Thymus (tissue), 11 donors: ENCODE measurements around the gene AUTS2. TPM values are rescaled to one million over a fixed set of nuclear protein-coding genes. Genes with fewer than 3 reads are reported as not detected.

Source experiments
- DNase-seq, 9 donors: peaks; one replicate each; pipeline ENCODE4 v3.0.0-alpha.2; 2013; ENCODE audit warnings: low spot score in 9 of 9, low read depth in 6 of 9, missing footprints in 1 of 9
- H3K27ac ChIP-seq, 2 donors: one replicate each; pipeline ENCODE4 v1.5.1; 2013; ENCODE audit warnings: control low read depth in 1 of 2, low read depth in 1 of 2, low read length in 1 of 2, mild to moderate bottlenecking in 1 of 2, moderate library complexity in 1 of 2
- H3K27me3 ChIP-seq, 2 donors: one replicate each; pipeline ENCODE4 v1.5.1; 2013; ENCODE audit warnings: low read length in 1 of 2; ENCODE audit not compliant: control insufficient read depth in 2 of 2, insufficient read depth in 1 of 2
- H3K36me3 ChIP-seq, 2 donors: one replicate each; pipeline ENCODE4 v1.5.1; 2013; ENCODE audit warnings: low read length in 1 of 2, mild to moderate bottlenecking in 1 of 2, moderate library complexity in 1 of 2; ENCODE audit not compliant: control insufficient read depth in 2 of 2, insufficient read depth in 2 of 2
- H3K4me1 ChIP-seq, 2 donors: one replicate each; pipeline ENCODE4 v1.5.1; 2013; ENCODE audit warnings: low read length in 2 of 2; ENCODE audit not compliant: control insufficient read depth in 2 of 2, insufficient read depth in 2 of 2
- H3K4me3 ChIP-seq, 2 donors: one replicate each; pipeline ENCODE4 v1.5.1; 2013; ENCODE audit warnings: low read length in 2 of 2, control low read depth in 1 of 2, mild to moderate bottlenecking in 1 of 2
- H3K9me3 ChIP-seq, 2 donors: one replicate each; pipeline ENCODE4 v1.5.1; 2013; ENCODE audit warnings: low read length in 1 of 2, mild to moderate bottlenecking in 1 of 2; ENCODE audit not compliant: control insufficient read depth in 2 of 2, insufficient read depth in 1 of 2
- WGBS: extraction: QIAGEN DNeasy Blood & Tissue Kit; methylation state at CpG from one replicate; pipeline ENCODE4 v1.1.7; 2013; 5-methylcytosine and 5-hydroxymethylcytosine counted together
- polyA plus RNA-seq: library from polyadenylated mRNA; stranded (reverse); fragments of 200-250 nt; gene quantifications from one replicate; pipeline ENCODE4 v1.2.3, GENCODE V29; 2013
- total RNA-seq: library from RNA; stranded (reverse); fragments of 120-200 nt; gene quantifications from one replicate; pipeline ENCODE4 v1.2.4, GENCODE V29; 2013
- donor health status: healthy.

The AUTS2 gene
- total and polyA plus RNA-seq, 2 donors = 9.2 to 17.1 TPM

DNA sequence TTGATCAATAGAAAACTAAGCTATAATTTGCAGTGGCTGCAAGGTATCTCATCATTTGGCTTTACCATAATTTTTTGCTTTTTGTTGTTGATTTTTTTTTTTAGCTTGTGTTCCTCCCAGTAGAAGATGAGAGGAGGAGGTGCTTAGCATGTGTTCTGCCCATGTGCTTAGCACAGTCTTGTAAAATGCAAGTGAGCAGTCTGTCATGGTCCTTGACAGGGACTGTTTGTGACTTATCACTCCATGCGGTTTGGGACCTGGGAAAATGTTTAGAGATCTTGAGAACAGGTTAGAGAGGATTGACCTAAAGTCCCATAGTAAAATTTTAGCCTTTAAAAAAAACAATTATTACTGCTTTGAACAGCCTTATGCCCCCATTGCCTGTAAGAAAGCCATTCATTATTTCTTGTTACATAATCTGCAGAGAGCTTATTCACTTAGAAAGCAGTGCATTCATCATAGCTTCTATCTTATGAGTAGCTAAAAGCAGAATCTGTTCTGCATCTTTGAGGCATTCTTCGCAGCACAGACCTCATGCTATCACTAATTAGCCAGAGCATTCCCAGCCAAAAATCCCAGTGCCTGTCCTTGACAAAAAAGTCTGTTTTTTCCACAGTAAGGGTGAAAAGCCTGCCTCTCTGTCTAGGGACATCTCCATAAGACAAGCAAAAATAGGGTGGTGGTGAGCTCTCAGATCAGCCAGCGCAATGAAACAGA lies 784.9 kb downstream of the AUTS2 start:
- no peaks in the 10 kb centered on the region for H3K9me3 ChIP-seq
- H3K36me3 ChIP-seq = no peaks in the 10 kb centered on the region
- no peaks in the 10 kb centered on the region for H3K4me1 ChIP-seq
- no peak overlapping the region for H3K4me3 ChIP-seq
- no peak for DNase-seq
- WGBS = 96% methylated on average over 3 of the region's 3 CpGs
- H3K27ac ChIP-seq = no peak overlapping the region
- no peaks in the 10 kb centered on the region for H3K27me3 ChIP-seq

DNA sequence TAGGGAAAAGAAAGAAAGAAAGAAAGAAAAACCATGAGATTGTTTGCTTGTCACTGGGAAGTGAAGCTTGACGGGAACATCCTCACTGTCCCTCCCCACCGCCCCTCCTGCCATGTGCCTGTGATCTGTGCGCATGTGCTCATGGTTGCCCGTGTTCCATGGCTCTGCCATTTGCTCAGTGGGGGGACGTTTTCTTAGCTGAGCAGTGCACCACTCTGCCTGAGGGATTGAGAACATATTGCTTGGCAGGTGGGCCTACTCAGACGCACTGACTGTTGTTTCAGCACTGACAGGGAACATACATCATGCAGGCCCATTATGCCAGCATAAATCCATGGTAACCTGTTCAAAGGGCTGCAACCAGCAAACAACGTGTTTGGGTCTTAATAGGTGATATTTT lies 785.7 kb downstream of the AUTS2 start:
- no peak for DNase-seq
- no peaks in the 10 kb centered on the region for H3K27me3 ChIP-seq
- no peaks in the 10 kb centered on the region for H3K9me3 ChIP-seq
- no peaks in the 10 kb centered on the region for H3K36me3 ChIP-seq
- 98% methylated on average over 7 of the region's 7 CpGs for WGBS
- no peaks in the 10 kb centered on the region for H3K4me1 ChIP-seq
- no peak overlapping the region for H3K4me3 ChIP-seq
- H3K27ac ChIP-seq = no peak overlapping the region

DNA sequence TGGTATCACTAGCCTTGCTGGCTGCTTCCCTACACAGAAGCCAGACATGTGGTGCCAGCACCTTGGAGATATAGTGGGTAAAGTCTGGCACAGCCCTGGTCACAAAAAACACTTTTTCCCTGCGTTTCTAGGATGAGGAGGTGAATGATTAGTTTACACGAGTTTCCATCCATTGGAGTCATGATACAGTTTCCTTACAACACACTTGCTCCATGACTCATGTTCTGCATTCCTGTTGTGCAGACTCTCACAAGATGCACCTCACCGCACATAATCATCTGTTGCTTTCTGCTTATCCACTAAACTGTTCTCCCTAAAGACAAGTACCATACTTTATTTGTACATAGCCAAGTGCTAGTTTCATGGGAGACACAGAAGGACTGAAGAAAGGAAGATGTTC lies 786.6 kb downstream of the AUTS2 start:
- no peak overlapping the region for H3K4me3 ChIP-seq
- H3K9me3 ChIP-seq = no peaks in the 10 kb centered on the region
- no peaks in the 10 kb centered on the region for H3K27me3 ChIP-seq
- 89% methylated on average over 3 of the region's 3 CpGs for WGBS
- no peaks in the 10 kb centered on the region for H3K36me3 ChIP-seq
- DNase-seq = no peak
- no peak overlapping the region for H3K27ac ChIP-seq
- H3K4me1 ChIP-seq = no peaks in the 10 kb centered on the region

DNA sequence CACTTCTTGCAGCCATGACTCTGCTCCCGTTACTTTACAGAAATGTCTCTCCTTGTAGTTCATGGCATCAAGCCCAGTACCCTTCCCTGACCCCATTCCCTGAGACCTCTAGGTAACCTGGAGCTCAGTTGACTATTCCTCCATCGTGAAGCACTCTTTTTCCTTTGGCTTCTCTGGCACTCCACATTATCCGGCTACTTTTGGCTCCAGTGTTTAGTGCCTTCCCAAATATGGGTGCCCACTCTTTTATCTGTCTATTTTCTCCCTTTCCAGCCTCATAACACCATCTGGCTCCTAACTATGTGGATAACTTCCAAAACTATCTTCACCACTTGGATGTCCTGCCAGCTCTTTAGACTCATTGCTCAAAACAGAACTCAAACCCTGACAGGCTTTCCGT lies 788.9 kb downstream of the AUTS2 start:
- no peak for DNase-seq
- no peaks in the 10 kb centered on the region for H3K4me1 ChIP-seq
- WGBS = 96% methylated on average over 4 of the region's 4 CpGs

DNA sequence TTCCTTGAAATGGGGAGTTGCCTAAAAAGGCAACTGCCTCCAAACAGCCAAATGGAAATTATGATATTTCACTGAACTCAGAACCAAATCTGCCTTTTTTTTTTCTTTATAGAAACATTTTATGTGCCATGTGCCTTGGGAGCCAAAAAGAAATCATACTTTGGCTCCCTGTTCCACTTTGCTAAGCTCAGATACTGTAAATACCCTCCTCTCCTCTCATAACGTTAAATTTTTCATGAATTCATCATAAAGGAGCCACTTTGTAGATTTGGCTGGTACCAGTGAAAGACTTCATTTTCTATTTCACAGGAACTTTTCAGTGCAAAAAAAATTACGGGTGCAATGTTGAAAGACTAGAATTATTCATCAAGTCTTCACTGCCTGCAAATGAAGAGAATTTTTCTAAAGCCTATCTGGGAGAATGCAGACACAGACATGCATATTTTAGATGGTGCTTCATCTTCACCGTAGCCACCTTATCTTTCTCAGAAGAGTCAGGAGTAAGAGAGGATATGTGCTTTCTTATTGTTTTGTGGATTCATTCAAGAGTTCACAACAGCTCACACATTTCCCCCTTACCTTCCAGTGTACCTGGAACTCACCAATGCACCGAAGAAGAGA lies 791.4 kb downstream of the AUTS2 start:
- WGBS = 94% methylated on average over 4 of the region's 4 CpGs
- DNase-seq = no peak
- peaks cover 0 to 3% of the 10 kb centered on the region in 2 donors for H3K4me1 ChIP-seq
- H3K9me3 ChIP-seq = no peaks in the 10 kb centered on the region
- H3K36me3 ChIP-seq = no peaks in the 10 kb centered on the region
- no peaks in the 10 kb centered on the region for H3K27me3 ChIP-seq
- H3K27ac ChIP-seq = no peak overlapping the region
- H3K4me3 ChIP-seq = no peak overlapping the region

More for the DNA sequence above, 788.9 kb downstream of the AUTS2 start:
- no peak overlapping the region for H3K4me3 ChIP-seq
- no peak overlapping the region for H3K27ac ChIP-seq
- no peaks in the 10 kb centered on the region for H3K36me3 ChIP-seq
- H3K9me3 ChIP-seq = no peaks in the 10 kb centered on the region
- no peaks in the 10 kb centered on the region for H3K27me3 ChIP-seq

- no peaks in the 10 kb centered on the region for H3K27me3 ChIP-seq
- peaks cover 0 to 3% of the 10 kb centered on the region in 2 donors for H3K4me1 ChIP-seq
- H3K9me3 ChIP-seq = no peaks in the 10 kb centered on the region
- no peak overlapping the region for H3K27ac ChIP-seq
- WGBS = 100% methylated on average over 1 of the region's 1 CpG
- no peak for DNase-seq
- H3K36me3 ChIP-seq = no peaks in the 10 kb centered on the region
- no peak overlapping the region for H3K4me3 ChIP-seq
These were observed 792.0 kb downstream of the AUTS2 start for GRCh38 chr7:70390251-70390650.

- DNase-seq = no peak
- H3K4me1 ChIP-seq = peaks cover 0 to 3% of the 10 kb centered on the region in 2 donors
- no peaks in the 10 kb centered on the region for H3K27me3 ChIP-seq
- H3K27ac ChIP-seq = no peak overlapping the region
- no peaks in the 10 kb centered on the region for H3K36me3 ChIP-seq
- H3K4me3 ChIP-seq = no peak overlapping the region
- H3K9me3 ChIP-seq = no peaks in the 10 kb centered on the region
- 87% methylated on average over 5 of the region's 5 CpGs for WGBS
These were observed 794.1 kb downstream of the AUTS2 start for GRCh38 chr7:70392256-70392876.

DNA sequence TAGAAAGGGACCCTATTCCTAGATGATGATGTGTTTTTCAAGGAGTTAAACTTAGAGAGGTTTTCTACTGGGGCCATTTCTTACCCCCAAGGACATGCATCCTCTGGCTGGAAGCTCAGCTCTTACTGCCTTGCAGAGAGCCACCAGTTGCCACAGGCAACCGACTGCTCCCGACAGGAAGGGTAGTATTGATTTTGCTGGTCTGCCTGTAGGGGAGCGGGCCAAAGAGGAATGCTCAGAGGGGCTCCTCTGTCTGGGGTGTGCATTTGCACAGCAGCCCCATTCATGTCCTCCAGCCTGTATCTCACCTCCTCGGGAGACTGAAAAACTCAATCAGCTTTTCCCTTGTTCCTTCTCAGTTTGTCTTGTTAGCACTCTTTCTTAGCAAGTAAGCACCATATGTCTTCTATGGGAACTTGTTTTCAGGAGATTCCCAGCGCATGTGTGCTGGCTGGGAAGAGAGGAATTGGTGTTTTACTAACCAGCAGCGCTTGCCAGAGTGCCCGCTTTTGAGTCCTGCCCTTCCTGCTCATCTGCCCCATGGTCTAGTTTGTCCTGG lies 794.7 kb downstream of the AUTS2 start:
- Histone ChIP-seq H3K4me3 (no peak overlapping the region), H3K27ac (no peak overlapping the region), H3K27me3 (no peaks in the 10 kb centered on the region), H3K9me3 (no peaks in the 10 kb centered on the region), H3K36me3 (no peaks in the 10 kb centered on the region), H3K4me1 (peaks cover 0 to 3% of the 10 kb centered on the region in 2 donors)
- no peak for DNase-seq
- WGBS = 98% methylated on average over 7 of the region's 7 CpGs

DNA sequence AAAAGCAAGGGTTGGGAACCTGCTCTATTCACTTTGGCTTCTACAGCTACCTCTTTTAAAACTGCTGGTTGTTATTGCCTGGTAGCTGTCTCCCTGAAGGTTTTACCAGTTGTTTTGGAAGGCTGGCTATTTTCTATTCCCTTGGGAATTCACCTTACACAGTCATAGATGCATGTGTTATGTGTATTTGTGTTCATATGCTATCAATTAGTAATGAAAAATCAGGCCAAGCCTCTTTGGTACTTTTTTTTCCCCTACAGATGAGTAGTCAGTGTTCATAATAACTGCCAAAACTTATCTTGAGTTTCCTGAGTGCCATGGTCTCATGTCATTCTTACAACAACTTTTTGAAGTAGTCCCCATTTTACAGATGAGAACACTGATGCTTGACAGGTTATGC lies 795.7 kb downstream of the AUTS2 start:
- DNase-seq = no peak
- Histone ChIP-seq H3K27ac (no peak overlapping the region), H3K4me1 (peaks cover 0 to 3% of the 10 kb centered on the region in 2 donors), H3K9me3 (no peaks in the 10 kb centered on the region), H3K27me3 (no peaks in the 10 kb centered on the region), H3K4me3 (no peak overlapping the region), H3K36me3 (no peaks in the 10 kb centered on the region)
